HG03039 (cell line): Measurements from ENCODE around the gene ERCC2.

Source experiments
- ATAC-seq: cut with Tn5 transposase; IDR thresholded peaks from one replicate; pipeline ENCODE4 v1.9.1; 2021; ENCODE audit warnings: mild to moderate bottlenecking, moderate library complexity; ENCODE audit not compliant: unreplicated experiment

Gene ERCC2

GRCh38 chr19:45306040-45306439 lies 64.3 kb downstream of the ERCC2 start:
- no peak for ATAC-seq

- ATAC-seq = no peak
Measured at GRCh38 chr19:45305421-45305820, 65.0 kb downstream of the ERCC2 start.

- ATAC-seq = no peak
Measured at GRCh38 chr19:45305007-45305406, 65.4 kb downstream of the ERCC2 start.

GRCh38 chr19:45304141-45304926 lies 66.0 kb downstream of the ERCC2 start:
- ATAC-seq = no peak

- ATAC-seq = no peak
Measured at GRCh38 chr19:45303269-45304060, 66.9 kb downstream of the ERCC2 start.

GRCh38 chr19:45302416-45302815 lies 68.0 kb downstream of the ERCC2 start:
- ATAC-seq = no peak
